GM12801 (cell line): ENCODE results near the gene SOX6.

Experiments used
- CTCF ChIP-seq: IDR thresholded peaks from one replicate; pipeline ENCODE4 v1.5.1; 2011; ENCODE audit warnings: control low read depth; ENCODE audit not compliant: insufficient read length; ENCODE audit errors: extremely low read depth

SOX6 gene

GRCh38 chr11:16125796-16126195 is 230.6 kb downstream of the SOX6 start:
- TF ChIP-seq CTCF, result no peak

- no peak for TF ChIP-seq CTCF
Observed at GRCh38 chr11:16124390-16124789, 232.0 kb downstream of the SOX6 start.

- TF ChIP-seq CTCF, result no peak
Observed at GRCh38 chr11:16121853-16122252, 234.5 kb downstream of the SOX6 start.

GRCh38 chr11:16120008-16120407 is 236.3 kb downstream of the SOX6 start:
- TF ChIP-seq CTCF, result no peak

- no peak for TF ChIP-seq CTCF
Observed at GRCh38 chr11:16117989-16118756, 238.2 kb downstream of the SOX6 start.

GRCh38 chr11:16114978-16115871 is 241.1 kb downstream of the SOX6 start:
- no peak for TF ChIP-seq CTCF

GRCh38 chr11:16114431-16114830 is 241.9 kb downstream of the SOX6 start:
- TF ChIP-seq CTCF, result no peak
